GM23338 (cell line): Measurements from ENCODE around the gene MAP3K13.

Experiments used
- CREB1 ChIP-seq: fragments of 250-450 bp; sonication (Bioruptor Pico); IDR thresholded peaks from 2 replicates; pipeline ENCODE4 v1.5.0; 2020; ENCODE audit warnings: low read depth, mild to moderate bottlenecking, moderate library complexity
- EZH2 ChIP-seq: fragments of 200-600 bp; sonication (generic); IDR thresholded peaks from one replicate; pipeline ENCODE4 v1.8.0; 2017; ENCODE audit warnings: antibody characterized with exemption, mild to moderate bottlenecking, low read depth; ENCODE audit not compliant: unreplicated experiment
- EZH2phosphoT487 ChIP-seq: fragments of 200-600 bp; sonication (generic); IDR thresholded peaks from one replicate; pipeline ENCODE4 v1.8.1; 2018; ENCODE audit warnings: antibody characterized with exemption; ENCODE audit not compliant: unreplicated experiment
- JUNB ChIP-seq: IDR thresholded peaks from one replicate; pipeline ENCODE4 v1.6.1; 2016; ENCODE audit warnings: antibody characterized with exemption; ENCODE audit not compliant: unreplicated experiment
- NANOG ChIP-seq: IDR thresholded peaks from 2 replicates; pipeline ENCODE4 v1.6.1; 2016; ENCODE audit warnings: antibody characterized with exemption, borderline replicate concordance
- POLR2AphosphoS5 ChIP-seq: IDR thresholded peaks from 2 replicates; pipeline ENCODE4 v1.6.1; 2016; ENCODE audit warnings: antibody characterized with exemption, low read depth
- ZNF331 ChIP-seq: fragments of 250-450 bp; sonication (Bioruptor Pico); IDR thresholded peaks from 2 replicates; pipeline ENCODE4 v1.5.0; 2020; ENCODE audit warnings: low read depth, mild to moderate bottlenecking, moderate library complexity
- TF ChIP-seq, protein P1 (sequence below), 2 experiments: fragments of 200-600 bp in 1 of 2; sonication (generic) in 1 of 2; conservative IDR thresholded peaks; 2 replicates each; pipeline versions ENCODE4 v1.5.1 to v1.6.1; 2016 to 2017; ENCODE audit warnings: antibody characterized with exemption in 2 of 2, low read depth in 2 of 2, mild to moderate bottlenecking in 2 of 2, moderate library complexity in 1 of 2
- TF ChIP-seq, protein P2 (sequence below): IDR thresholded peaks from one replicate; pipeline ENCODE4 v1.6.1; 2018; ENCODE audit warnings: antibody characterized with exemption; ENCODE audit not compliant: unreplicated experiment

- TF ChIP-seq, protein P1, sequence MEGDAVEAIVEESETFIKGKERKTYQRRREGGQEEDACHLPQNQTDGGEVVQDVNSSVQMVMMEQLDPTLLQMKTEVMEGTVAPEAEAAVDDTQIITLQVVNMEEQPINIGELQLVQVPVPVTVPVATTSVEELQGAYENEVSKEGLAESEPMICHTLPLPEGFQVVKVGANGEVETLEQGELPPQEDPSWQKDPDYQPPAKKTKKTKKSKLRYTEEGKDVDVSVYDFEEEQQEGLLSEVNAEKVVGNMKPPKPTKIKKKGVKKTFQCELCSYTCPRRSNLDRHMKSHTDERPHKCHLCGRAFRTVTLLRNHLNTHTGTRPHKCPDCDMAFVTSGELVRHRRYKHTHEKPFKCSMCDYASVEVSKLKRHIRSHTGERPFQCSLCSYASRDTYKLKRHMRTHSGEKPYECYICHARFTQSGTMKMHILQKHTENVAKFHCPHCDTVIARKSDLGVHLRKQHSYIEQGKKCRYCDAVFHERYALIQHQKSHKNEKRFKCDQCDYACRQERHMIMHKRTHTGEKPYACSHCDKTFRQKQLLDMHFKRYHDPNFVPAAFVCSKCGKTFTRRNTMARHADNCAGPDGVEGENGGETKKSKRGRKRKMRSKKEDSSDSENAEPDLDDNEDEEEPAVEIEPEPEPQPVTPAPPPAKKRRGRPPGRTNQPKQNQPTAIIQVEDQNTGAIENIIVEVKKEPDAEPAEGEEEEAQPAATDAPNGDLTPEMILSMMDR (conservative IDR thresholded peaks at IDR 0.05; ENCODE audit: low read depth in 2 of 2) = no peak
- no peak for TF ChIP-seq JUNB
- no peak for TF ChIP-seq EZH2
- TF ChIP-seq POLR2AphosphoS5 = no peak
- no peak for TF ChIP-seq ZNF331 (CRISPR knock-in tag)
- TF ChIP-seq, protein P2, sequence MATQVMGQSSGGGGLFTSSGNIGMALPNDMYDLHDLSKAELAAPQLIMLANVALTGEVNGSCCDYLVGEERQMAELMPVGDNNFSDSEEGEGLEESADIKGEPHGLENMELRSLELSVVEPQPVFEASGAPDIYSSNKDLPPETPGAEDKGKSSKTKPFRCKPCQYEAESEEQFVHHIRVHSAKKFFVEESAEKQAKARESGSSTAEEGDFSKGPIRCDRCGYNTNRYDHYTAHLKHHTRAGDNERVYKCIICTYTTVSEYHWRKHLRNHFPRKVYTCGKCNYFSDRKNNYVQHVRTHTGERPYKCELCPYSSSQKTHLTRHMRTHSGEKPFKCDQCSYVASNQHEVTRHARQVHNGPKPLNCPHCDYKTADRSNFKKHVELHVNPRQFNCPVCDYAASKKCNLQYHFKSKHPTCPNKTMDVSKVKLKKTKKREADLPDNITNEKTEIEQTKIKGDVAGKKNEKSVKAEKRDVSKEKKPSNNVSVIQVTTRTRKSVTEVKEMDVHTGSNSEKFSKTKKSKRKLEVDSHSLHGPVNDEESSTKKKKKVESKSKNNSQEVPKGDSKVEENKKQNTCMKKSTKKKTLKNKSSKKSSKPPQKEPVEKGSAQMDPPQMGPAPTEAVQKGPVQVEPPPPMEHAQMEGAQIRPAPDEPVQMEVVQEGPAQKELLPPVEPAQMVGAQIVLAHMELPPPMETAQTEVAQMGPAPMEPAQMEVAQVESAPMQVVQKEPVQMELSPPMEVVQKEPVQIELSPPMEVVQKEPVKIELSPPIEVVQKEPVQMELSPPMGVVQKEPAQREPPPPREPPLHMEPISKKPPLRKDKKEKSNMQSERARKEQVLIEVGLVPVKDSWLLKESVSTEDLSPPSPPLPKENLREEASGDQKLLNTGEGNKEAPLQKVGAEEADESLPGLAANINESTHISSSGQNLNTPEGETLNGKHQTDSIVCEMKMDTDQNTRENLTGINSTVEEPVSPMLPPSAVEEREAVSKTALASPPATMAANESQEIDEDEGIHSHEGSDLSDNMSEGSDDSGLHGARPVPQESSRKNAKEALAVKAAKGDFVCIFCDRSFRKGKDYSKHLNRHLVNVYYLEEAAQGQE = no peak
- no peak for TF ChIP-seq EZH2phosphoT487
- TF ChIP-seq NANOG = no peak
- no peak for TF ChIP-seq CREB1 (CRISPR knock-in tag)
Measured at GRCh38 chr3:185402561-185402960, 39.6 kb downstream of the MAP3K13 start.
